ENCODE results near the gene KLF7. TPM values are rescaled to one million over a fixed set of nuclear protein-coding genes. Genes with fewer than 3 reads are reported as not detected.

KLF7 gene
- total and polyA plus RNA-seq, 2 experiments from 2014 or later, result 6.3 to 7.9 TPM

GRCh38 chr2:207075456-207075855, 90.3 kb downstream of the KLF7 start:
- Histone ChIP-seq H3K4me3 (no peak overlapping the region), H4K20me1 (ENCODE audit: insufficient read depth, poor library complexity, severe bottlenecking) (no peaks in the 10 kb centered on the region)
- WGBS (ENCODE audit: low lambda C conversion rate, missing lambda C conversion rate), result 94% methylated on average over 6 of the region's 6 CpGs

DNA sequence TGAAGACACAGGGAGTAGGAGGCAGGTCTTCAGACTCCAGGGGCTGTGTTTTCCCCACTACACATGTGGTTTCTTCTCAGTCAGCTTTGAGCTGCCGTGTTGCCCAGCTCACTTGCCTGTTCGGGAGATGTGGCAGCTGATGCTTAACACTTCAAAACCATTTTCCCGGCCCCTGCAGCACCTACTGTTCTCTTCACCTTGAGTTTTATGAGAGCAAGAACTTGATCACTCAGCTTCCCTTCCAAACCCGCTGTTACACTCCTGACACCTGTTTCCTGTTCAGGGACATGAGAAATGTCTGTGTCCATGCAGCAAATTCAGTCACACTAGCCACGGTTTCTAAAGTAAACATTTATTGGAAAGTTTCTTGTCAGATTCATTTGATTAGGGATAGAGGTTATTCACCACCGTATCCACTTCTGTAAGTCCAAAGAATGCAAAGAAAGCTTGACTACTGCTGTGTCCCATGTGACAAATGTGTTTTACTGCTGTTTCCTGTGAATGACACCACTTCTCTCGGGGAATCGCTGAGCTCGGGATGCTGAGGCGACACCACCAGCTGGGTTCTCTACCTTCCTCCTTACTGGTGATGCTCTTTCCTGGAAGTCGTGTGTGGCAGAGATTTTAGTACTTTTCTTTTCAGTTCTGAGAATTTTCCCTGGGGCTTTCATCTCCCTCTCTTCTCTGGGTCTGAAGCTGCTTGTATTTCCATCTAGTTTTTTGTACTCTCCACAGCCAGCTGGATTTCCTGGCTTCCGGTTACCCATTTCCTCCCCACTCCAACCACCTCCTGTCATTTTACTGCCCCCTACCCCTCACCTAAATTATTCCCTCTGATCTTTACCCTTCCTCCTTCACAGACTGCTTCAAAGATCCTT, 91.7 kb downstream of the KLF7 start:
- Histone ChIP-seq H3K79me2 (no peaks in the 10 kb centered on the region), H2AFZ (no peak overlapping the region), H3K36me3 (replicated peaks; ENCODE audit: insufficient read depth, low read depth) (no peaks in the 10 kb centered on the region), H4K20me1 (ENCODE audit: insufficient read depth, poor library complexity, severe bottlenecking) (no peaks in the 10 kb centered on the region), H3K9me2 (replicated peaks; ENCODE audit: insufficient read depth) (no peaks in the 10 kb centered on the region), H3K4me2 (no peak overlapping the region), H3K4me3 (no peak overlapping the region), H3K27me3 (no peaks in the 10 kb centered on the region), H3K4me1 (ENCODE audit: insufficient read depth) (no peaks in the 10 kb centered on the region), H3K9me3 (ENCODE audit: low read depth) (no peaks in the 10 kb centered on the region), H3K27ac (no peak overlapping the region)
- WGBS (ENCODE audit: low lambda C conversion rate, missing lambda C conversion rate), result 47% methylated on average over 12 of the region's 12 CpGs
- no peak for TF ChIP-seq EZH2phosphoT487 (IDR thresholded peaks at IDR 0.05; ENCODE audit: low read depth, severe bottlenecking, unreplicated experiment)
- TF ChIP-seq CTCF (IDR thresholded peaks at IDR 0.05; ENCODE audit: poor library complexity), result no peak
- no peak for TF ChIP-seq EZH2 (IDR thresholded peaks at IDR 0.05; ENCODE audit: borderline replicate concordance)
- DNase-seq (ENCODE audit: low spot score), result no peak

More at GRCh38 chr2:207075456-207075855, 90.3 kb downstream of the KLF7 start:
- Histone ChIP-seq H2AFZ (no peak overlapping the region), H3K27ac (no peak overlapping the region), H3K27me3 (no peaks in the 10 kb centered on the region), H3K36me3 (replicated peaks; ENCODE audit: insufficient read depth, low read depth) (no peaks in the 10 kb centered on the region), H3K9me2 (replicated peaks; ENCODE audit: insufficient read depth) (no peaks in the 10 kb centered on the region), H3K79me2 (no peaks in the 10 kb centered on the region), H3K9me3 (ENCODE audit: low read depth) (no peaks in the 10 kb centered on the region), H3K4me2 (no peak overlapping the region), H3K4me1 (ENCODE audit: insufficient read depth) (no peaks in the 10 kb centered on the region)
- no peak for DNase-seq (ENCODE audit: low spot score)
- TF ChIP-seq EZH2phosphoT487 (IDR thresholded peaks at IDR 0.05; ENCODE audit: low read depth, severe bottlenecking, unreplicated experiment) (no peak), EZH2 (IDR thresholded peaks at IDR 0.05; ENCODE audit: borderline replicate concordance) (no peak), CTCF (IDR thresholded peaks at IDR 0.05; ENCODE audit: poor library complexity) (no peak)

- no peaks in the 10 kb centered on the region for H3K36me3 ChIP-seq (replicated peaks; ENCODE audit: insufficient read depth, low read depth)
- H3K9me3 ChIP-seq (ENCODE audit: low read depth), result no peaks in the 10 kb centered on the region
- H4K20me1 ChIP-seq (ENCODE audit: insufficient read depth, poor library complexity, severe bottlenecking), result no peaks in the 10 kb centered on the region
- H2AFZ ChIP-seq, result no peak overlapping the region
- no peak overlapping the region for H3K4me2 ChIP-seq
- no peak overlapping the region for H3K4me3 ChIP-seq
- H3K27me3 ChIP-seq, result no peaks in the 10 kb centered on the region
- DNase-seq (ENCODE audit: low spot score), result no peak
- TF ChIP-seq EZH2 (IDR thresholded peaks at IDR 0.05; ENCODE audit: borderline replicate concordance) (no peak), EZH2phosphoT487 (IDR thresholded peaks at IDR 0.05; ENCODE audit: low read depth, severe bottlenecking, unreplicated experiment) (no peak), CTCF (IDR thresholded peaks at IDR 0.05; ENCODE audit: poor library complexity) (no peak)
- H3K9me2 ChIP-seq (replicated peaks; ENCODE audit: insufficient read depth), result no peaks in the 10 kb centered on the region
- no peaks in the 10 kb centered on the region for H3K4me1 ChIP-seq (ENCODE audit: insufficient read depth)
- H3K79me2 ChIP-seq, result no peaks in the 10 kb centered on the region
- no peak overlapping the region for H3K27ac ChIP-seq
These were observed 92.3 kb downstream of the KLF7 start for GRCh38 chr2:207073412-207073800.
